Measurements from ENCODE around the gene THEMIS.

GRCh38 chr6:127920804-127921203, 19.9 kb upstream of the THEMIS start:
- no peak for TF ChIP-seq CTCF (IDR thresholded peaks at IDR 0.05)
- TF ChIP-seq POLR2A (IDR thresholded peaks at IDR 0.05): no peak

Measured in Peyer's patch (tissue), 4 donors.